HG03103 (cell line): ENCODE results near the gene PSRC1.
"Not testable (repeated sequence)": the region's sequence is repeated elsewhere in the genome, so short reads cannot be mapped to it uniquely, and the experiment has no call there.

Experiments used
- ATAC-seq: cut with Tn5 transposase; IDR thresholded peaks from one replicate; pipeline ENCODE4 v1.9.1; 2021; ENCODE audit warnings: low read depth; ENCODE audit not compliant: unreplicated experiment

Gene PSRC1

DNA sequence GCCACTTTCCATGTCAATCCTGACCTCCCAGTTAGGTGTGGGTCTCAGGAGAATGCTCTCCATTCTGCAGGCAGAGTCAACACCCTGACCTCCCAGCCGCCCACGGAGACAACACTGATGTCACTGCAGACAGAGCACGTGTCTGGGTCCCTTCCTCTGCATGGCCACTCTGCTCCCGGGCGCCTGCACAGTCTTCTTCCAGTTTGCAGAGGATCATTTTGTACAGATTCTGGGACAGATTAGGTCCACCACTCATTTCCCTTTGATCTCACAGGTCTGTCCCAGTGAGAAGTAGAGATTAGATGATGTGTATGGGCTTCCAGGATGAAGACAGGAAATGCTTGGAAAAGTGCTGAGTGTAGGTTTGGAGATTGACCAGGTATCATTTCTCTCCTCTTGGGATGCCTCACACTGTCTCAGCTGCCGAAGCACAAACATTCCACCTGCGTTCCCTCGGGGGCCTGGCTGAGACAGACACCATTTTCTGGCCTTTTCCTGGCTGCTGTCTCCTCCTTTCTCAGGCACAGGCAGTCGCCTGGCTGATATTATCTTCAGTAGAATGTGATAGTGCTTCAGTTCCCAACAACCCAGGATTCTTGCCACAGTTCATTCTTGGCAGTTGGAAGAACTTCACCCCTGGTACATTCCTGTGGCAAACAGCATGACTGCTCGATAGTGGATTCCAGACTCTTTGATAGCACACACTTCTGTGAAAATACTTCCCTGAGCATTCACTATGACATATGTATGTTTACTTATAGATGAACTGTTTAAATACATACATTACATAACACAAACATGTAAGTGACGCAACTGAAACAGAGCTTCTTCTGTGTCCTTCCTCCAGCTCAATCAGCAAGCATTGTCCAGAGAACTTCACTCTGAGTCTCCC, 16.0 kb upstream of the PSRC1 start:
- ATAC-seq, result no peak

DNA sequence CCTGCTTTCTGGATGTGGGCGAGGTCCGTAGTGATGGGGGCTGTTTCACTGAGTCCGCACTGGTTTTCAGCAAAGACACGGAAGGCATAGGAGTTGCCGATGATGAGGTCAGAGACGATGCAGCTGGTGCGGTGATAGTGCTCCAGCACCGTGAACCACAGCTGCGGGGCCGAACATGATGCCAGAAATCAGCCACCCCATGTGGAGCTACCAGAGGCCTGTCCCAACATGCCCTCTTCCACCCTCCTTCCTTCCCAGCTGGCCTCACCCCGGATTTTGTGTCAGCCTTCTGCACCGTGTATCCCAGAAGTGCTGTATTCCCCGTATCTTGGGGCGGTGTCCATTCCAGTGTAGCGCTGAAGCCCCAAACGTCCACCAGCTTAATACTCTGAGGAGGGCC, 13.8 kb upstream of the PSRC1 start:
- ATAC-seq, result no peak

DNA sequence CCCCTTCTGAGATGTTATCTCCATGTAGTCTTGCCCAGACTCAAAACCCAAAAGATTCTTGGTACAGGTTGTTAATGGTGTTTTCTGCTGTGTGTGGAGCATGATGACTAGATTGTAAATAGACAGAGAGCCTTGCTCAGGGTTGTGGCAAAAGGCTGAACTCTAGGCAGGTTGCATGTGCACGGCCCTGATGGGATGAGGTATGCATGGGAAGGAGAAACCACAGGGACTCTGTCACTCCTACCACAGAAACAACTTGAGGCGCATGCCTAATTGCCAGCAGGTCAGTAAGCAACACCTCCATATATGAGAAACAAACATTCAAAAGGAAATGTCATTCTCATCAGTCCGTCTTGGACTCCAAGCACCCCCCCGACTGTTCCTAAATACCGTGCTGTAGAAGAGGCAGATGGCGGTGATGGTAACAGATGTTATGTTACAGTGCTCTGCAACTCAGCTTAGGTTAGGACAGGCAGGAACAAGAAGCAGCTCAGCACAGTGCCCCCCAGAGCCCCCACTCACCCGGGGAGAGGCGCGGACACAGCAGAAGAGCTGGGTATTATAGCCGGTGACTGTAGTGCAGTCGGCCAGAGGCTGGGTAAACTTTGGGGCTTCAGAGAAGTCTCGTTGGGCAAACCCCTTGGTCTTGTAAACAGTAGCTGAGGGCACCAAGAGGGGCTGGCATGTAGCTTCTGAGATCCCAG, 12.9 kb upstream of the PSRC1 start:
- no peak for ATAC-seq

DNA sequence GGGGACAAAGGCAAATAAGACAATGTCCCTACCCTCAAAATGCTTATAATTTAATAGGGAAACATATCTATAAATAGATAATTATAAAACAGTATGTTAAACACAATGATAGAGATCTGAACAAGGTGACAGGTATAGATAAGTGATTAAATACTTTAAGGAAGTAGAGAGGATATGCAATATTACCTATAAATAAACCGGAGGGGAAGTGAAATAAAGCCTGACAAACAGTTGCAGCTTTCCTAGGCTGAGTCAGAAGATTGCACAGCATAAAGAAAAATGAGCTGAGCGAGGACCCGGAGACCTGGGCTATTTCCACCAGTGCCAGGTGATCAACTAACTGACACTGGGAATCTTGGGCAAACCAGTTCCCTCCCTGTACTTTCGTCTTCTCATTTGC, 11.5 kb upstream of the PSRC1 start:
- ATAC-seq, result no peak

DNA sequence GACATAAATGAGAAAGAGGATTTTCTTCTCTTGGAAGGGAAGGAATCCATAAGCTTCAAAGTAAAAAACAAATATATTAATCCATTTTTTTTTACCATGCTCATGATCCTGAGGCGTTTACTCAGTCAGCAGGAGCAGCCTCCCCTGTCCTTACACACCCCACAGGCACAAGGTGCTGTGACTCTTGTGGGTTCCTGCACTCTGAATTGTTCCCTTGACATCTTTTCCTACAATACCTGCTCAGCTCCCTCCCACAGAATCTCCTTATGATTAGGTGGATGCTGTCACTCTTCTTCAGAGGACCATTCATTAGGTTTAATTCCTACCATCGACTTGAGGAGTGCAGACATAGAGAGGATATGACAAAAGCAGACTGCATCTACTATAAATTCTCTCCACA, 10.1 kb upstream of the PSRC1 start:
- ATAC-seq, result no peak

DNA sequence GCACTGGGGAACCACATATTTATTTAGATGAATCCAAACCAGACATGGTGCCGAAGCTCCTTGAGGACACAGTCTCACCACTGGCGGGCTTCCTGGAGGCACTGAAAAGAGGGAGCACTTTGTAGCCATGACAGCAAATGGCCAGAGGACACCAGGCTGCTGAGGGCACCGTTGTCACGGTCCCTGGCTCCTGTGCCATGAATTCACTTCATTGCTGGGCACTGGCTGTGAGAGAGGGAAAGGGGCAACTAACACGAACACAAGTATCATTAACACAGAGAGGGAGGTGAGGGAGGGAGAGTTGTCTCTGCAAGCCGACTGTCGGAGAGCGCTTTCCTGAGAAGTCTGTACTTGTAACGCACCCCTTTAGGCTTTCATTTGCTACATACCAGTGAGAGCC, 9.4 kb upstream of the PSRC1 start:
- ATAC-seq, result no peak

DNA sequence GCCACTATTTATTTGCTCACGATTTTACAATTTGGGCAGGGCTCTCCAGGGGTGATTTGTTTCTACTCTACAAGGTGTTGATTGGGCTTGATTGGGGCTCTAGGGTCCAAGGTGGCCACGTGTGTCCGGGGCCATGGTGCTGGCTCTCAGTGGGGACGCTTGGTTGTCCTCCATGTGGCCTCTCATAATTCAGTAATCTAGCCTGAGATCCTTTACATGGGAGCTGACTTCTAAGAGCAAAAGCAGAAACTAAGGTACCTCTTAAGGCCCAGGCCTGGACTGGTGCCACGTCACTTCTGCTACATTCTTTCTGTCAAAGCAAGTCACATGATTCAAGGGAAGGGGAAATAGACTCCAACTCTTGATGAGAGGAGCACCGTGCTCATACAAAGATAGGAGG, 8.1 kb upstream of the PSRC1 start:
- no peak for ATAC-seq

DNA sequence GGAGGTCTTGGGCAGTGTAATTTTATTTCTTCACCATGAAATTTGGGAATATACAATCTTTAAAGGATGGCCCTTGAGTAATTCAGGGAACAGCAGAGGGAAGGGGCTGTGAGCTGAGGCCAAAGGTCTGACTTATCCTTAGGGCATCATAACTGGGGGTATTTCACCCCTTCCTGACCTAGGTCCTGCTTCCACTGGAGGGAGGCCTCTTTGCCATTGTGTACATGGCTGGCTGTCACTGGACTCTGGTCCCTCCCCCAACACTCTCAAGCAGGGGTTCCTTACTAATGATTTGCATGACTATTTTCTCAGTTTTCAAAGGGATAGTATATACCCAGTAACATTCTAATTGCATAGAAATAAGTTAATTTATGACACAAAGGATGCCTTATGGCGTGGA, 7.2 kb upstream of the PSRC1 start:
- no peak for ATAC-seq

DNA sequence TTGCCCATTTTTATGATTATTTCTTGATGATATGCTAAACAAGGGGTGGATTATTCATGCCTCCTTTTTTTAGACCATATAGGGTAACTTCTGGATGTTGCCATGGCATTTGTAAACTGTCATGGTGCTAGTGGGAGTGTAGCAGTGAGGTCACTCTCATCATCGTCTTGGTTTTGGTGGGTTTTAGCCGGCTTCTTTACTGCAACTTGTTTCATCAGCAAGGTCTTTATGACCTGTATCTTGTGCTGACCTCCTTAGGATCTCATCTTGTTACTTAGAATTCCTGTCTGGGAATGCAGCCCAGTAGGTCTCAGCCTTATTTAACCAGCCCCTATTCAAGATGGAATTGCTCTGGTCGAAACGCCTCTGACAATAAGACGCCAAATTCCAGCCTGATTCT, 3.8 kb upstream of the PSRC1 start:
- ATAC-seq, result not testable (repeated sequence)

DNA sequence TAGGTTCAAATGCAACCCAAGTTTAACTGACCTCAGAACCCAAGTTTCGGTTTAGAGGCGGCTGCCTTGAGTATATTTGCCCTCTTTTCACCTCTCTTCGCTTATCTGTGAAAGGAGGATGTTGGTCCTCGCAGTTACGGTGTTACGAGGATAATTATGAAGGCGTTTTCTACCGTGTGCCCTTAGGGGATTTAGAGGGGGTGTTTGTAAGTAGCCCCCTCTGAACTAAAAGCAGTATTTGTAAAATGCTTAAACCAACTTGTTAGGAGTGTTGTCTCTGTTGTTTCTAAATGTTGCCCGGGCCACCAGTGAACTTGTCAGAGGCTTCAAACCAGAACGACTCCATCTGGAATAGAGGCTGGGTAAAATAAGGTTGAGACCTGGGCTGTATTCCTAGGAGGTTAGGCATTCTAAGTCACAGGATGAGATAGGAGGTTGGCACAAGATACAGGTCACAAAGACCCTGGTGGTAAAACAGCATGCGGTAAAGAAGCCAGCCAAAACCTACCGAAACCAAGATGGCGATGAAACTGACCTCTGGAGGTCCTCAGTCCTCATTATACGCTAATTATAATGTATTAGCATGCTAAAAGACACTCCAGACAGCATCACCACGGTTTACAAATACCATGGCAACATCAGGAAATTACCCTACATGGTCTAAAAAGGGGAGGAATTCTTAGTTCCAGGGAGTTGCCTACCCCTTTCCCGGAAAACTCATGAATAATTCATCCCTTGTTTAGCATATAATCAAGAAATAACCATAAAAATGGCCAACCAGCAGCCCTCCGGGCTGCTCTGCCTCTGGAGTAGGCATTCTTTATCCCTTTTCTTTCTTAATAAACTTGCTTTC, 1.0 kb upstream of the PSRC1 start:
- no peak for ATAC-seq

DNA sequence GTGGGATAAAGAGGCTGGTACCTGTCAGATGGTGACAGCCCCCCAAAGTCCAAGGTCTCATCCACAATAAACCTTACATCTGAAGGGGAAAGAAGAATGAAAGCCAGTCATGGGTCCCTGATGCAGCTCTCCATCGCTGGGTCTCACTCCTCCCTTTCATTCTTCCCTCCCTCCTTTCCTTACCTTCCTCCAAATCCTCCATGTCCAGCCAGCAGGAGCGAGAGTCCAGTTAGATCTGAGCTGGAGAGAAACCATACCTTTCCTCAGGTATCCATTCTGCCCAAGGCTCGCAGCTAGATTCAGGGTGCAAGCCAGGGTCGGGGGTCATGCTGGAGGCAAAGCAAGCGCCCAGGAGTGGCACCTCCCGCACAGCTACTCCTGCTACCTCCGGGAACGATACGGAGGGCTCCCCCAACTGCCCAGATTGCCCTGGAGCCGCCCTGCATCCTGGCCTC, 421 bp downstream of the PSRC1 start:
- no peak for ATAC-seq

DNA sequence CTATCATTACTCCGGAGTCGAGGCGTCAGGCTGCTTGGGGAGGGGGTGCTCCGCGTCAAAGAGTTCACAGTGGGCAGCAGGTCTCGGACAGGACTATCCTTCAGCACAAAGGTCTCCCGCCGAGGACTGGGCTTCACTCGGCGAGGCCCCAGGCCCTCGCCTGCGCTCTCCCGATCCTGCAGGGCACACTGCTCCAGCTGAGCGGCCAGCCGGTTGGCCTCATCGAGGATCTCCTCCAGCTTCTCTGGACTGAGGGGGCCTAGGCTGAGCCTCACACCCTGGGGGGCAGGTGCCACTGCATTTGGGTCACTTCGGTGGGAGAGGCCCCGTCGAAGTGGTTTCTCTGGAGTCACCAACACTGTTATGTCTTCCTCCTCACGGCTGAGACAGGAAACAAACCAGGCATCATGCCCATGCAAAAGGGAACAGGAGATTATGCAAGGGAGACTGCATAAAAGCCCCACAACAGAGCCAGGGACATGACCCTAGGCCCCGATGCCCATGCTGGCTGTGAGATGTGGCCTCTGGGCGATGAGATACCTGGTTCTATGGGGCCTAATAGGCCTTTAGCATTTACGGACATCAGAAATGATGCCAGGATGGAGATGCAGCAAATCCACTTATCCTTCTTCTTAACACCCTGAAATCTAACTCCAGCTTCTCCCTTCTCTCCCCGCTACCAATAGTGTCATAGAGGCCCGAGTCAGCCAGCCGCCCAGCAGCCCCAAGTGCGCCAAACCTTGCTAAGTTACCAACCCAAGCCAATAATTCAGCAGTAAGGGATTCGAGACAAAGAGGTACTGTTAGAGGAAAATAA, 1.1 kb downstream of the PSRC1 start:
- no peak for ATAC-seq

DNA sequence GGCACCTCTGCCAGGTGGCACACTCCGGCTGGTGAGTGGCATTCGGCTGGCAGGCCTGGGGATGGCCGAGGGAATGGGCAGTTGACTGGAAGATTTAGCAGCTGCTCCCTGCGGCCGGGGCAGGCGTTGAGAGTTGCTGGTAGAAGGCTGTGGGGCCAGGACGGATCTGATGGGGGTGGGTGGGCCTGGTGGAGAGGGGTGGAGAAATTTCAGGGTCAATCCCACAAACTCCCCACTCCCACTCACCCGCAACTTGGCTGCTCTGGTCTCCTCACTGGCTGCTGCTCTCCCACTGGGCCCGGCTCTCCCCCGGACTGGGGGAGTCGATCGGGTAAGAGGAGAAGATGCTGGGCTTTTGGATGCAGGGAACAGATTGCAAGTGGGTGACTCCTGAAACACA, 2.1 kb downstream of the PSRC1 start:
- ATAC-seq, result no peak

DNA sequence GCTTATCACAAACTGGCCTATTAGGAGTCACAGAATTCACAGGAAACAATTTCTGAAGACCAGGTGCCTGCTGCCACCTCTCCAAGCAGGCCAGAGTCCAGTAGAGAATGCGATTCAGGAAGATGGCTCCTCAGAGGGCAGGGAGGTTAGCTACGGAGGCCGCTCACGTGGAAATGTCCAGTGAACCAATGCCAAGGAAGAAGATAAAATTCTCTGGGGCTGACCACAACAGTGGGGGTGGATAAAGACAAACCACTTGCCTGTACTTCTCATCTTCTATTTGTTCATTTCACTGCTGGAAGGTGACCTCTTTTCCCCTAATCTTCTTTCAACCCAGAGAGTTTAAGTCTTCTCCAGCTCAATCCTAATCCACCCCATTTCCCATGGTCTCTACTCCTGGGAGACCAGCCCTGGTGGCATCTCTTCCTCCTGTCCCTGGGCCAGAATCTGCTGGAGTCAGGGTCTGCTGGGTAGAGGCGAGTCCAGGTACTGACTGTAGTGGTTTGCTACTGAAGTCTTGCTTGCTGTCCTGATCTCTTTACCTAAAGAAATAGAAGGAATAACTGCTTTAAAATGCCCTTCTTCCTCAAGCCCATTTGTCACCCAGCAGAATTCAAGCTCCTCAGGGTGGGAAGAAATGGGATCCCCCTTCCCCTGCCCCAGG, 3.2 kb downstream of the PSRC1 start:
- ATAC-seq, result no peak

DNA sequence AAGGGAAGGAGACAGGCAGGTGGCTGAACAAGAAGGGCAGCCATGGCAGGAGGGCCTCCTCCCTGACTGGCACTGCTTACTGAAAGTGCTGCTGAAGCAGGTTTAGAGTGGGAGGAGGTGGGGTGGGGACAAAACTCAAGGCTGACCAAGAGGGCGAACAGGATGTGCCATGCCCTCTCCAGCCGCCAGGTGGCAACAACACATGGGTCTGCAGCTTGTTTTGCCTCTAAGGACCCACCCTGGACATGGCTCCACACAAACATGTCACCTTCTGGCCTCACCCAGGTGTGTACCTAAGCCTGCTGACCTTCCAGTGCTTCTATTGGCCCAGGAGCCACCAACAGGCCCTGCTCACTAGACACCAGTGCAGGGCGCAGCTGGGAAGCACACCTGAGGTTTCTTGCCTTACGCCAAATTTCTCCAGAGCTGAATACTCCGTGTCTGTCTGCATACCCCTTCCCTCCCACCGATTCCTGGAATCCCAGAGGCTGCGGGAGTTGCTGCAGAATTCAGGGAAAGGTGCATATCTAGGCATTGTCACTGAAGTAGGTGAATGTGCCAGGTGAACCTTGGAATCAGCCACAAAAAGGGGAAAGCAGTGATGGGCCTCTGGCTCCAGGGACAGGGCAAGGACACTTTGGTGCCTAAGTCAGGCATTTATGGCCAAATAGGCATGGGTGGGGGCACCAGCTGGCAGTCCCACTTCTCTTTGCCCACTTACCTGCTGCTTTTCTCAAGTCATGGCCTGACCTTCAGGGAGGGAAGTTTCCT, 5.3 kb downstream of the PSRC1 start:
- ATAC-seq, result peak; percentile 67

DNA sequence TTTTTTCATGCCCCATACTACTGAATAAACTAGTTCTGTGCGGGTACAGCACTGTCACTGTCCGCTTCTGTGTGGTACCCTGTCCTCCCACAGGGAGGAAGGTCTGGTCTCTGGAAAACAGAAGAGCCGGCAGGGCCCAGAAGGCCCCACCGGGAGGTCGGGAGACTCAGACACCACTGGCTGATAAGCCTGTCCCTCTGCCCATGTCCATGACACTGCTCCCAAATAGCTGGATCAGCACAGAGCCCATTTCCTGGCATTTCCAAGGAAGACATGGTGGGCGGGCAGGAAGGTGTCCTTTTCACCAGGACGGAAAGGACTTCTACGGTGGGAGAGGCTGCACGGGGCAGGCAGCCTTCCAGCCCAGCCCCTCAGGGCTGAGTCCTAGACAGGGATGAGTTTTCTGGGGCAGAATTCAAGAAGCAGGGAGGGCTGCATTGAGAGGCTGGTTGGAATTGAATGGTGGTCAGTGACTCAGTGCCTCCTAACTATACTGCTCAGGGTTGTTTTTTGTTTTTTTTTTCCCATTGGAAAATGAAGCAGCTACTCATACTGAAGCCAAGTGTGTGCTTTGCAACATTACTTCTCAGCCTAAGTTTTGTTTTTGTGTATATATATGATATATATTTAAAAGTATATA, 7.1 kb downstream of the PSRC1 start:
- no peak for ATAC-seq

DNA sequence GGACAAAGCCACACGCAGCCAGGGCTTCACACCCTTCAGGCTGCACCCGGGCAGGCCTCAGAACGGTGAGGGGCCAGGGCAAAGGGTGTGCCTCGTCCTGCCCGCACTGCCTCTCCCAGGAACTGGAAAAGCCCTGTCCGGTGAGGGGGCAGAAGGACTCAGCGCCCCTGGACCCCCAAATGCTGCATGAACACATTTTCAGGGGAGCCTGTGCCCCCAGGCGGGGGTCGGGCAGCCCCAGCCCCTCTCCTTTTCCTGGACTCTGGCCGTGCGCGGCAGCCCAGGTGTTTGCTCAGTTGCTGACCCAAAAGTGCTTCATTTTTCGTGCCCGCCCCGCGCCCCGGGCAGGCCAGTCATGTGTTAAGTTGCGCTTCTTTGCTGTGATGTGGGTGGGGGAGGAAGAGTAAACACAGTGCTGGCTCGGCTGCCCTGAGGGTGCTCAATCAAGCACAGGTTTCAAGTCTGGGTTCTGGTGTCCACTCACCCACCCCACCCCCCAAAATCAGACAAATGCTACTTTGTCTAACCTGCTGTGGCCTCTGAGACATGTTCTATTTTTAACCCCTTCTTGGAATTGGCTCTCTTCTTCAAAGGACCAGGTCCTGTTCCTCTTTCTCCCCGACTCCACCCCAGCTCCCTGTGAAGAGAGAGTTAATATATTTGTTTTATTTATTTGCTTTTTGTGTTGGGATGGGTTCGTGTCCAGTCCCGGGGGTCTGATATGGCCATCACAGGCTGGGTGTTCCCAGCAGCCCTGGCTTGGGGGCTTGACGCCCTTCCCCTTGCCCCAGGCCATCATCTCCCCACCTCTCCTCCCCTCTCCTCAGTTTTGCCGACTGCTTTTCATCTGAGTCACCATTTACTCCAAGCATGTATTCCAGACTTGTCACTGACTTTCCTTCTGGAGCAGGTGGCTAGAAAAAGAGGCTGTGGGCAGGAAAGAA, 8.1 kb downstream of the PSRC1 start:
- ATAC-seq, result no peak
